ENCODE measurements around the gene PADI2.

DNA sequence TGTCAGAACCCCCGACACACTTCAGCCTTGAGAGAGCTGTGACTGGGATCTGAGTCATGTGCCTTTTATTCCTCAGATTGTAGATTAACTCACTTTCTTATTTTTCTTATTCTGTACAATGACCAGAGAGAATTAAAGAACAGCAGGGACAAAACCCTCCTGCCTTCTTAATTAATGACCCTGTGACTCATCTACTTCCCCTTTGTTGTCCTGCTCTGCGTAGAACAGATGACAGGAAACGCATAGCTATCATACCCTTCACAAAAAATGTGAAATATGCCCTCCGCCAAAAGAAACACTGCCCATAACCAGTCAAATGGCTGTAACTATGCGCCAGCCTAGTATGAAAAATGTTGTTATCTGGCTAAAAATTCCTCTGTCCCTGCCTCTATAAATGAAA lies 9.1 kb upstream of the PADI2 start:
- TF ChIP-seq CTCF (IDR thresholded peaks at IDR 0.05; ENCODE audit: extremely low read depth in 1 of 2, insufficient read depth in 1 of 2, low read depth in 1 of 2, low read length in 2 of 2) (no peak), EZH2 (IDR thresholded peaks at IDR 0.05; ENCODE audit: borderline replicate concordance, low read depth, low read length, severe bottlenecking) (no peak)
